Stimulated activated CD8-positive, alpha-beta memory T cell treated with anti-CD3 and anti-CD28 coated beads, Interleukin-12 subunit alpha, Interleukin-12 subunit beta, amount 100 ng/mL, for 24 hours (primary cell): Measurements from ENCODE around the gene MISP3.

Experiments used
- DNase-seq: peaks from one replicate; pipeline ENCODE4 v3.0.0-alpha.2; 2020; ENCODE audit errors: extremely low read depth

MISP3 gene

GRCh38 chr19:14122924-14123323, 50.3 kb downstream of the MISP3 start:
- DNase-seq: no peak
